ENCODE data around the gene CCSER1.

DNA sequence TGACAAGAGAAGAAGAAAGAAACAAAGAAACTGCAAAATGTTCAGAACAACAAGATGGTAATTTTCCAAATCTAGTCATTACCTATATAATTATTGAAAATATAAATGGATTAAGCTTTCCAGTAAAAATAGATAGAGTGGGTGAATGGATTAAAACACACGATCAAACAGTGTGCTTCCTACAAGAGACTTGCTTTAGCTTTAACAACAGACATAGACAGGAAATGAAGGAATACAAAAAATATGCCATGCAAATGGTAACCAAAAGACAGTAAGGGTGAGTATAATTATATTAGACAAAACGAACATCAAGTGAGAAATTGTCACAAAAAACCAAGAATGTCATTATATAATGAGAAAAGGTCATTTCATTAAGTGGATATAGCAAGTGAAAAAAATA is 842.8 kb downstream of the CCSER1 start:
- TF ChIP-seq, protein P1, sequence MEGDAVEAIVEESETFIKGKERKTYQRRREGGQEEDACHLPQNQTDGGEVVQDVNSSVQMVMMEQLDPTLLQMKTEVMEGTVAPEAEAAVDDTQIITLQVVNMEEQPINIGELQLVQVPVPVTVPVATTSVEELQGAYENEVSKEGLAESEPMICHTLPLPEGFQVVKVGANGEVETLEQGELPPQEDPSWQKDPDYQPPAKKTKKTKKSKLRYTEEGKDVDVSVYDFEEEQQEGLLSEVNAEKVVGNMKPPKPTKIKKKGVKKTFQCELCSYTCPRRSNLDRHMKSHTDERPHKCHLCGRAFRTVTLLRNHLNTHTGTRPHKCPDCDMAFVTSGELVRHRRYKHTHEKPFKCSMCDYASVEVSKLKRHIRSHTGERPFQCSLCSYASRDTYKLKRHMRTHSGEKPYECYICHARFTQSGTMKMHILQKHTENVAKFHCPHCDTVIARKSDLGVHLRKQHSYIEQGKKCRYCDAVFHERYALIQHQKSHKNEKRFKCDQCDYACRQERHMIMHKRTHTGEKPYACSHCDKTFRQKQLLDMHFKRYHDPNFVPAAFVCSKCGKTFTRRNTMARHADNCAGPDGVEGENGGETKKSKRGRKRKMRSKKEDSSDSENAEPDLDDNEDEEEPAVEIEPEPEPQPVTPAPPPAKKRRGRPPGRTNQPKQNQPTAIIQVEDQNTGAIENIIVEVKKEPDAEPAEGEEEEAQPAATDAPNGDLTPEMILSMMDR (IDR thresholded peaks at IDR 0.05; ENCODE audit: borderline replicate concordance, extremely low read depth, low read length, poor library complexity, severe bottlenecking): no peak
- no peak for TF ChIP-seq EZH2 (IDR thresholded peaks at IDR 0.05; ENCODE audit: borderline replicate concordance, low read depth, low read length, severe bottlenecking)
